K562 (cell line): ENCODE measurements around the gene PALLD. TPM values are rescaled to one million over a fixed set of nuclear protein-coding genes. Genes with fewer than 3 reads are reported as not detected.

Source experiments
- ATAC-seq: fragments of 200-7000 bp; cut with Tn5 transposase; 3 replicates; pipeline ENCODE4 v1.9.1; 2020; ENCODE audit warnings: moderate library complexity
- BruUV-seq: library from RNA; stranded (reverse); fragments of 400-500 nt; replicated peaks from 2 replicates; lab custom pipeline; 2021; lab: Mats Ljungman, UMichigan
- CTCF ChIA-PET: fragments of 300-600 bp; formaldehyde crosslinking; extraction: SDS; loops from one replicate; lab custom pipeline; 2021; ENCODE audit warnings: low intra/inter-chr PET ratio; lab: Yijun Ruan, JAX
- POLR2A ChIA-PET: fragments of 300-600, 350-650 bp; sonication (Branson Sonifier 250); formaldehyde crosslinking; extraction: SDS; loops from one replicate; lab custom pipeline; 2021; ENCODE audit warnings: antibody characterized with exemption, inconsistent platforms; lab: Yijun Ruan, JAX
- DNase-seq, 4 experiments: peaks; one replicate each; pipeline versions ENCODE4 v3.0.0 to v3.0.0-alpha.2; 2011 to 2018; ENCODE audit warnings: low spot score in 3 of 4, mixed read lengths in 3 of 4; ENCODE audit errors: extremely low read depth in 1 of 4
- FAIRE-seq: peaks from 2 replicates; lab custom pipeline; 2011; peaks lifted over from hg19 to GRCh38; lab: Jason Lieb, UNC
- H2AFZ ChIP-seq: 2 replicates; pipeline ENCODE4 v1.6.0; 2011; ENCODE audit warnings: low read depth, low read length, control low read depth, inconsistent platforms
- H3K27ac ChIP-seq: fragments of 200-600 bp; 3 replicates; pipeline ENCODE4 v1.8.0; 2011; ENCODE audit warnings: low read depth, mild to moderate bottlenecking, control low read depth, inconsistent platforms, low read length, moderate library complexity, mixed read lengths; ENCODE audit errors: extremely low read depth
- H3K27me3 ChIP-seq, 2 experiments: fragments of 300-600 bp in 1 of 2; 2 replicates in 1 of 2; 3 replicates in 1 of 2; pipeline versions ENCODE4 v1.6.0 to v1.8.0; 2011; ENCODE audit warnings: inconsistent platforms in 2 of 2, low read length in 2 of 2, mild to moderate bottlenecking in 1 of 2, mixed read lengths in 1 of 2, moderate library complexity in 1 of 2; ENCODE audit not compliant: control insufficient read depth in 2 of 2, insufficient read depth in 2 of 2
- H3K36me3 ChIP-seq: fragments of 300-600 bp; 3 replicates; pipeline ENCODE4 v1.8.0; 2011; ENCODE audit warnings: mild to moderate bottlenecking, low read length, inconsistent platforms; ENCODE audit not compliant: control insufficient read depth, insufficient read depth
- H3K4me1 ChIP-seq, 2 experiments: fragments of 200-600 bp in 1 of 2; replicated peaks in 1 of 2; 2 replicates in 1 of 2; 3 replicates in 1 of 2; pipeline versions ENCODE4 v1.5.1 to v1.8.0; 2011; ENCODE audit warnings: inconsistent platforms in 2 of 2, low read length in 2 of 2, mild to moderate bottlenecking in 1 of 2, mixed read lengths in 1 of 2, moderate library complexity in 1 of 2; ENCODE audit not compliant: control insufficient read depth in 2 of 2, insufficient read depth in 2 of 2
- H3K4me2 ChIP-seq: 2 replicates; pipeline ENCODE4 v1.6.1; 2011; ENCODE audit warnings: low read length, control low read depth, inconsistent platforms, mixed read lengths; ENCODE audit not compliant: insufficient read depth
- H3K4me3 ChIP-seq: fragments of 200-600 bp; sonication (generic), shearing (Covaris generic); 2 replicates; pipeline ENCODE4 v1.5.1; 2016; ENCODE audit warnings: control low read depth, inconsistent platforms
- H3K79me2 ChIP-seq: fragments of 200-600 bp; 3 replicates; pipeline ENCODE4 v1.8.0; 2011; ENCODE audit warnings: low read length, inconsistent platforms; ENCODE audit not compliant: control insufficient read depth, insufficient read depth
- H3K9ac ChIP-seq, 2 experiments: 2 replicates each; pipeline versions ENCODE4 v1.6.0 to v1.6.1; 2011; ENCODE audit warnings: low read depth in 2 of 2, low read length in 2 of 2, control low read depth in 1 of 2, inconsistent platforms in 1 of 2, mild to moderate bottlenecking in 1 of 2, mixed read lengths in 1 of 2; ENCODE audit not compliant: insufficient read depth in 1 of 2
- H3K9me1 ChIP-seq: one replicate; pipeline ENCODE4 v1.6.0; 2011; ENCODE audit warnings: inconsistent platforms, mild to moderate bottlenecking, low read length, moderate library complexity; ENCODE audit not compliant: control insufficient read depth, insufficient read depth
- H3K9me3 ChIP-seq: replicated peaks from 2 replicates; pipeline ENCODE4 v1.5.1; 2011; ENCODE audit warnings: low read depth, low read length, inconsistent platforms; ENCODE audit not compliant: control insufficient read depth, insufficient read depth
- H4K20me1 ChIP-seq: replicated peaks from 2 replicates; pipeline ENCODE4 v1.6.1; 2011; ENCODE audit warnings: low read length, inconsistent platforms, mixed read lengths; ENCODE audit not compliant: control insufficient read depth, insufficient read depth
- ARNT ChIP-seq, 2 experiments: fragments of 450-650 bp; IDR thresholded peaks; 2 replicates each; pipeline ENCODE4 v1.6.1; 2016; ENCODE audit warnings: mild to moderate bottlenecking in 1 of 2
- CAMTA2 ChIP-seq: fragments of 250-450 bp; sonication (Bioruptor Pico); conservative IDR thresholded peaks from 2 replicates; pipeline ENCODE4 v1.5.1; 2022
- HDAC2 ChIP-seq: fragments of 450-650 bp; IDR thresholded peaks from 2 replicates; pipeline ENCODE4 v1.6.1; 2016; ENCODE audit warnings: mild to moderate bottlenecking
- HIVEP1 ChIP-seq: fragments of 250-450 bp; sonication (Bioruptor Pico); IDR thresholded peaks from 2 replicates; pipeline ENCODE4 v1.4.0; 2020; ENCODE audit warnings: mild to moderate bottlenecking
- HMG20A ChIP-seq: fragments of 450-650 bp; formaldehyde crosslinking; conservative IDR thresholded peaks from 2 replicates; pipeline ENCODE4 v1.4.0; 2020; ENCODE audit warnings: mild to moderate bottlenecking, mixed read lengths
- HNRNPH1 ChIP-seq: fragments of 200-400 bp; formaldehyde crosslinking; optimal IDR thresholded peaks from 2 replicates; pipeline ENCODE3; 2017; ENCODE audit warnings: low read depth, mild to moderate bottlenecking, low read length, moderate library complexity
- IFI16 ChIP-seq: fragments of 250-450 bp; sonication (Bioruptor Pico); IDR thresholded peaks from 2 replicates; pipeline ENCODE4 v2.1.2; 2022; ENCODE audit warnings: mild to moderate bottlenecking, inconsistent platforms
- ILK ChIP-seq: fragments of 450-650 bp; IDR thresholded peaks from 2 replicates; pipeline ENCODE4 v1.6.1; 2016; ENCODE audit warnings: missing genetic modification characterization, low read depth, mild to moderate bottlenecking, missing compliant biosample characterization, moderate library complexity, borderline replicate concordance
- KDM2B ChIP-seq: fragments of 250-450 bp; sonication (Bioruptor Pico); IDR thresholded peaks from 2 replicates; pipeline ENCODE4 v1.8.0; 2021; ENCODE audit warnings: mild to moderate bottlenecking, moderate library complexity
- NFE2L1 ChIP-seq: fragments of 450-650 bp; IDR thresholded peaks from 2 replicates; pipeline ENCODE4 v1.6.1; 2016; ENCODE audit warnings: missing genetic modification characterization, low read depth, mild to moderate bottlenecking, missing compliant biosample characterization, moderate library complexity, borderline replicate concordance
- PML ChIP-seq: IDR thresholded peaks from 2 replicates; pipeline ENCODE4 v1.6.1; 2012; ENCODE audit warnings: low read length, inconsistent platforms
- POLR2H ChIP-seq: IDR thresholded peaks from 2 replicates; pipeline ENCODE4 v1.6.1; 2016; ENCODE audit warnings: missing genetic modification characterization, low read depth, mild to moderate bottlenecking, control low read depth, missing compliant biosample characterization, moderate library complexity
- SP2 ChIP-seq: IDR thresholded peaks from 2 replicates; pipeline ENCODE4 v1.6.1; 2011; ENCODE audit warnings: mild to moderate bottlenecking, low read depth, low read length, moderate library complexity; ENCODE audit not compliant: poor library complexity, severe bottlenecking; ENCODE audit errors: extremely low read depth
- ZNF507 ChIP-seq: conservative IDR thresholded peaks from 2 replicates; pipeline ENCODE4 v1.6.1; 2017; ENCODE audit warnings: missing genetic modification characterization, missing compliant biosample characterization
- WGBS: fragments of 100-300 bp; shearing (Covaris generic); methylation state at CpG from one replicate; pipeline ENCODE4 v1.1.6; 2016; ENCODE audit warnings: low coverage, mixed read lengths; ENCODE audit not compliant: insufficient coverage; ENCODE audit errors: missing lambda C conversion rate; 5-methylcytosine and 5-hydroxymethylcytosine counted together
- in situ Hi-C: fragments of 300-500 bp; cut with MboI; formaldehyde crosslinking; loops from 4 replicates; pipeline ENCODE4 v1.15.0; 2018; ENCODE audit warnings: inconsistent platforms, mixed read lengths
- intact Hi-C: fragments of 100-400 bp; cut with micrococcal nuclease; formaldehyde crosslinking; loops from 2 replicates; pipeline ENCODE4 v1.14.2; 2022
- polyA plus RNA-seq, 8 experiments: library from polyadenylated mRNA; depleted of rRNA in 4 of 8; stranded (reverse) in 5 of 8; unstranded in 3 of 8; fragments of >200 nt; fragmentation: Nextera tagmentation in 2 of 8; fragmentation: Illumina TruSeq in 1 of 8; extraction: Ambion mirVana in 2 of 8; extraction: Trizol in 1 of 8; gene quantifications; 2 replicates each; pipeline versions ENCODE4 v1.2.1 to v1.2.3, GENCODE V29; 2011 to 2014; ENCODE audit warnings: inconsistent platforms in 1 of 8, missing spikeins in 1 of 8
- total RNA-seq, 7 experiments: library from RNA; depleted of rRNA in 6 of 7; stranded (reverse); fragments of >200 nt in 6 of 7; fragmentation: Illumina TruSeq in 2 of 7; extraction: Trizol in 2 of 7; gene quantifications; 2 replicates each; pipeline versions ENCODE4 v1.2.1 to v1.2.3, GENCODE V29; 2011 to 2021; ENCODE audit warnings: low replicate concordance in 1 of 7
- TF ChIP-seq, protein P1 (sequence below): sonication (generic); IDR thresholded peaks from 2 replicates; pipeline ENCODE4 v1.6.1; 2016
- TF ChIP-seq, protein P2 (sequence below), 2 experiments: fragments of 450-650 bp in 1 of 2; sonication (generic) in 1 of 2; formaldehyde crosslinking; conservative IDR thresholded peaks; 2 replicates each; pipeline versions ENCODE4 v1.4.0 to v1.8.1; 2020 to 2022; ENCODE audit warnings: mild to moderate bottlenecking in 1 of 2, missing genetic modification reagents in 1 of 2
- TF ChIP-seq, protein P3 (sequence below): sonication (generic); formaldehyde crosslinking; IDR thresholded peaks from 2 replicates; pipeline ENCODE4 v1.5.0; 2020; ENCODE audit warnings: missing genetic modification reagents
- TF ChIP-seq, protein P4 (sequence below): sonication (generic); formaldehyde crosslinking; IDR thresholded peaks from 2 replicates; pipeline ENCODE4 v1.8.1; 2023; ENCODE audit warnings: mild to moderate bottlenecking, missing genetic modification reagents
- TF ChIP-seq, protein P5 (sequence below): sonication (generic); formaldehyde crosslinking; IDR thresholded peaks from 2 replicates; pipeline ENCODE4 v1.8.1; 2022; ENCODE audit warnings: missing genetic modification reagents

PALLD gene
- total and polyA plus RNA-seq, 9 of the 15 experiments (the other 6 are each of a cell fraction or from before 2014, with no cell fraction given): 0.01 to 0.35 (median 0.06) TPM; not detected in 3

DNA sequence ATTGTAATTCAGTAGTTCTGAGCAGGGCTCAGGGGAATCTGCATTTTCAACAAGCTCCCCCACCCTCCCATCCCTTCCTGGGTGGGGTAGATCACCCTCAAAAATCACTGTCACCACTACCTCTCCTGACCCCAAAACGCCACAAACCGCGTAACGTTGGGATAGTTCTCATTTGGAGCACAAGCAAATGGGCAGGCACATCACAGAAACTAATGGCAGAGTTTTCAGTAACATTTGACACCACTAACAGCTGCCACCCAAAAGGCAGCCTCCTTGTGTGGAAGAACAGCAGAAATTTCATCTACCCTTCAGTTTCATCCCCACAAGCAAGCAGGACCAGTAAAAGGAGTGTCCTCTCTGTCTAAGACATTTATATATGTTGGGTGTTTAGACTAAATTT, 132.7 kb downstream of the PALLD start:
- no peak overlapping the region for H3K9ac ChIP-seq
- intact Hi-C loops: no loop called here
- no TSS peak for BruUV-seq
- no peak for FAIRE-seq
- no peaks in the 10 kb centered on the region for H3K79me2 ChIP-seq
- peaks cover 5 to 7% of the 10 kb centered on the region in 2 experiments; a peak in 3 of 5 replicates for H3K27me3 ChIP-seq
- no peaks in the 10 kb centered on the region for H3K9me3 ChIP-seq
- TF ChIP-seq ZNF507: no peak
- no peak for TF ChIP-seq HMG20A (CRISPR knock-in tag)
- no peak for TF ChIP-seq HIVEP1
- TF ChIP-seq NFE2L1: no peak
- no peak for TF ChIP-seq PML
- TF ChIP-seq POLR2H (tag): no peak
- TF ChIP-seq, protein P1, sequence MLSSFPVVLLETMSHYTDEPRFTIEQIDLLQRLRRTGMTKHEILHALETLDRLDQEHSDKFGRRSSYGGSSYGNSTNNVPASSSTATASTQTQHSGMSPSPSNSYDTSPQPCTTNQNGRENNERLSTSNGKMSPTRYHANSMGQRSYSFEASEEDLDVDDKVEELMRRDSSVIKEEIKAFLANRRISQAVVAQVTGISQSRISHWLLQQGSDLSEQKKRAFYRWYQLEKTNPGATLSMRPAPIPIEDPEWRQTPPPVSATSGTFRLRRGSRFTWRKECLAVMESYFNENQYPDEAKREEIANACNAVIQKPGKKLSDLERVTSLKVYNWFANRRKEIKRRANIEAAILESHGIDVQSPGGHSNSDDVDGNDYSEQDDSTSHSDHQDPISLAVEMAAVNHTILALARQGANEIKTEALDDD: no peak
- no peak for TF ChIP-seq SP2
- TF ChIP-seq CAMTA2 (CRISPR knock-in tag): no peak
- TF ChIP-seq KDM2B (CRISPR knock-in tag): no peak
- TF ChIP-seq HDAC2: no peak
- no peak for TF ChIP-seq ARNT (IDR thresholded peaks at IDR 0.05)
- TF ChIP-seq, protein P2, sequence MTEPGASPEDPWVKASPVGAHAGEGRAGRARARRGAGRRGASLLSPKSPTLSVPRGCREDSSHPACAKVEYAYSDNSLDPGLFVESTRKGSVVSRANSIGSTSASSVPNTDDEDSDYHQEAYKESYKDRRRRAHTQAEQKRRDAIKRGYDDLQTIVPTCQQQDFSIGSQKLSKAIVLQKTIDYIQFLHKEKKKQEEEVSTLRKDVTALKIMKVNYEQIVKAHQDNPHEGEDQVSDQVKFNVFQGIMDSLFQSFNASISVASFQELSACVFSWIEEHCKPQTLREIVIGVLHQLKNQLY (CRISPR knock-in tag; conservative IDR thresholded peaks at IDR 0.05): no peak
- TF ChIP-seq IFI16 (CRISPR knock-in tag): no peak
- TF ChIP-seq ILK (tag): no peak
- TF ChIP-seq, protein P3, sequence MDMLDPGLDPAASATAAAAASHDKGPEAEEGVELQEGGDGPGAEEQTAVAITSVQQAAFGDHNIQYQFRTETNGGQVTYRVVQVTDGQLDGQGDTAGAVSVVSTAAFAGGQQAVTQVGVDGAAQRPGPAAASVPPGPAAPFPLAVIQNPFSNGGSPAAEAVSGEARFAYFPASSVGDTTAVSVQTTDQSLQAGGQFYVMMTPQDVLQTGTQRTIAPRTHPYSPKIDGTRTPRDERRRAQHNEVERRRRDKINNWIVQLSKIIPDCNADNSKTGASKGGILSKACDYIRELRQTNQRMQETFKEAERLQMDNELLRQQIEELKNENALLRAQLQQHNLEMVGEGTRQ: no peak
- TF ChIP-seq, protein P4, sequence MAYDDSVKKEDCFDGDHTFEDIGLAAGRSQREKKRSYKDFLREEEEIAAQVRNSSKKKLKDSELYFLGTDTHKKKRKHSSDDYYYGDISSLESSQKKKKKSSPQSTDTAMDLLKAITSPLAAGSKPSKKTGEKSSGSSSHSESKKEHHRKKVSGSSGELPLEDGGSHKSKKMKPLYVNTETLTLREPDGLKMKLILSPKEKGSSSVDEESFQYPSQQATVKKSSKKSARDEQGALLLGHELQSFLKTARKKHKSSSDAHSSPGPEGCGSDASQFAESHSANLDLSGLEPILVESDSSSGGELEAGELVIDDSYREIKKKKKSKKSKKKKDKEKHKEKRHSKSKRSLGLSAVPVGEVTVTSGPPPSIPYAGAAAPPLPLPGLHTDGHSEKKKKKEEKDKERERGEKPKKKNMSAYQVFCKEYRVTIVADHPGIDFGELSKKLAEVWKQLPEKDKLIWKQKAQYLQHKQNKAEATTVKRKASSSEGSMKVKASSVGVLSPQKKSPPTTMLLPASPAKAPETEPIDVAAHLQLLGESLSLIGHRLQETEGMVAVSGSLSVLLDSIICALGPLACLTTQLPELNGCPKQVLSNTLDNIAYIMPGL (CRISPR knock-in tag): no peak
- TF ChIP-seq HNRNPH1: no peak
- TF ChIP-seq, protein P5, sequence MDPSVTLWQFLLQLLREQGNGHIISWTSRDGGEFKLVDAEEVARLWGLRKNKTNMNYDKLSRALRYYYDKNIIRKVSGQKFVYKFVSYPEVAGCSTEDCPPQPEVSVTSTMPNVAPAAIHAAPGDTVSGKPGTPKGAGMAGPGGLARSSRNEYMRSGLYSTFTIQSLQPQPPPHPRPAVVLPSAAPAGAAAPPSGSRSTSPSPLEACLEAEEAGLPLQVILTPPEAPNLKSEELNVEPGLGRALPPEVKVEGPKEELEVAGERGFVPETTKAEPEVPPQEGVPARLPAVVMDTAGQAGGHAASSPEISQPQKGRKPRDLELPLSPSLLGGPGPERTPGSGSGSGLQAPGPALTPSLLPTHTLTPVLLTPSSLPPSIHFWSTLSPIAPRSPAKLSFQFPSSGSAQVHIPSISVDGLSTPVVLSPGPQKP (CRISPR knock-in tag): no peak
- TF ChIP-seq, all 486 proteins: peak for 0
- Histone ChIP-seq H3K9me1 (no peaks in the 10 kb centered on the region), H3K4me1 (peaks cover 0 to 5% of the 10 kb centered on the region in 2 experiments; a peak in 1 of 5 replicates), H3K4me3 (no peak overlapping the region), H3K4me2 (no peak overlapping the region), H3K36me3 (no peaks in the 10 kb centered on the region), H4K20me1 (no peaks in the 10 kb centered on the region), H3K27ac (no peak overlapping the region), H2AFZ (no peak overlapping the region)
- ATAC-seq (no peak), DNase-seq (no peak)
- WGBS: 0% methylated on average over 4 of the region's 4 CpGs
- ChIA-PET POLR2A (no interaction called here), CTCF (no interaction called here)
- in situ Hi-C loops: no loop called here
